Panc1 (cell line): Measurements from ENCODE around the gene PHPT1.

Experiments used
- CTCF ChIP-seq: fragments of 450-650 bp; IDR thresholded peaks from 2 replicates; pipeline ENCODE4 v1.5.1; 2017; ENCODE audit warnings: mild to moderate bottlenecking
- POLR2AphosphoS5 ChIP-seq: IDR thresholded peaks from 2 replicates; pipeline ENCODE4 v1.6.1; 2012; ENCODE audit warnings: mild to moderate bottlenecking, low read depth, low read length, moderate library complexity
- REST ChIP-seq, 2 experiments: IDR thresholded peaks; 2 replicates each; pipeline ENCODE4 v1.6.1; 2011 to 2012; ENCODE audit warnings: low read depth in 2 of 2, control low read depth in 1 of 2, low read length in 1 of 2, mild to moderate bottlenecking in 1 of 2, moderate library complexity in 1 of 2; ENCODE audit not compliant: insufficient read depth in 1 of 2
- SIN3A ChIP-seq: IDR thresholded peaks from 2 replicates; pipeline ENCODE4 v1.6.1; 2012; ENCODE audit warnings: low read depth, mild to moderate bottlenecking, low read length, moderate library complexity, borderline replicate concordance; ENCODE audit not compliant: insufficient read depth
- TCF7L2 ChIP-seq: IDR thresholded peaks from 2 replicates; pipeline ENCODE4 v1.6.1; 2011; ENCODE audit warnings: mild to moderate bottlenecking, low read depth, low read length, inconsistent platforms

DNA sequence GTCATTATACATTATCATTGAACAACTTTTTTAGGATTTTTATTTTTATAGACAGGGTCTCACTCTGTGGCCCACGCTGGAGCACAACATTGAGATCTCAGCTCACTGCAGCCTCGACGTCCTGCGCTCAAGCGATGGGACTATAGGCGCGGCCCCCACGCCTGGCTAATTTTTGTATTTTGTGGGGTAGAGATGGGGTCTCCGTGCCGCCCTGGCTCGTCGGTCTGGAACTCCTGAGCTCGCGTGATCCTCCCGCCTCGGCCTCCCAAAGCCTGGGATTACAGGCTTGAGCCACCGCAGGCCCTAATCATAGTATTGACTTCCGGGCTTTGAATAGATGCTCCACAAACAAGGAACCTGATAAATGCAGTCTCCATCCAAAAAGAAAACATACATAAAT is 18.3 kb downstream of the PHPT1 start:
- TF ChIP-seq CTCF (no peak), REST (IDR thresholded peaks at IDR 0.05; ENCODE audit: insufficient read depth in 1 of 2, low read depth in 2 of 2, low read length in 1 of 2) (no peak), POLR2AphosphoS5 (no peak), SIN3A (no peak), TCF7L2 (no peak)
